K562 (cell line): ENCODE measurements around the gene SCAPER. TPM values are rescaled to one million over a fixed set of nuclear protein-coding genes. Genes with fewer than 3 reads are reported as not detected.

Source experiments
- ATAC-seq: fragments of 200-7000 bp; cut with Tn5 transposase; 3 replicates; pipeline ENCODE4 v1.9.1; 2020; ENCODE audit warnings: moderate library complexity
- BruUV-seq: library from RNA; stranded (reverse); fragments of 400-500 nt; replicated peaks from 2 replicates; lab custom pipeline; 2021; lab: Mats Ljungman, UMichigan
- CTCF ChIA-PET: fragments of 300-600 bp; formaldehyde crosslinking; extraction: SDS; loops from one replicate; lab custom pipeline; 2021; ENCODE audit warnings: low intra/inter-chr PET ratio; lab: Yijun Ruan, JAX
- POLR2A ChIA-PET: fragments of 300-600, 350-650 bp; sonication (Branson Sonifier 250); formaldehyde crosslinking; extraction: SDS; loops from one replicate; lab custom pipeline; 2021; ENCODE audit warnings: antibody characterized with exemption, inconsistent platforms; lab: Yijun Ruan, JAX
- DNase-seq, 4 experiments: peaks; one replicate each; pipeline versions ENCODE4 v3.0.0 to v3.0.0-alpha.2; 2011 to 2018; ENCODE audit warnings: low spot score in 3 of 4, mixed read lengths in 3 of 4; ENCODE audit errors: extremely low read depth in 1 of 4
- FAIRE-seq: peaks from 2 replicates; lab custom pipeline; 2011; peaks lifted over from hg19 to GRCh38; lab: Jason Lieb, UNC
- H2AFZ ChIP-seq: 2 replicates; pipeline ENCODE4 v1.6.0; 2011; ENCODE audit warnings: low read depth, low read length, control low read depth, inconsistent platforms
- H3K27ac ChIP-seq: fragments of 200-600 bp; 3 replicates; pipeline ENCODE4 v1.8.0; 2011; ENCODE audit warnings: low read depth, mild to moderate bottlenecking, control low read depth, inconsistent platforms, low read length, moderate library complexity, mixed read lengths; ENCODE audit errors: extremely low read depth
- H3K27me3 ChIP-seq, 2 experiments: fragments of 300-600 bp in 1 of 2; 2 replicates in 1 of 2; 3 replicates in 1 of 2; pipeline versions ENCODE4 v1.6.0 to v1.8.0; 2011; ENCODE audit warnings: inconsistent platforms in 2 of 2, low read length in 2 of 2, mild to moderate bottlenecking in 1 of 2, mixed read lengths in 1 of 2, moderate library complexity in 1 of 2; ENCODE audit not compliant: control insufficient read depth in 2 of 2, insufficient read depth in 2 of 2
- H3K36me3 ChIP-seq: fragments of 300-600 bp; 3 replicates; pipeline ENCODE4 v1.8.0; 2011; ENCODE audit warnings: mild to moderate bottlenecking, low read length, inconsistent platforms; ENCODE audit not compliant: control insufficient read depth, insufficient read depth
- H3K4me1 ChIP-seq, 2 experiments: fragments of 200-600 bp in 1 of 2; replicated peaks in 1 of 2; 2 replicates in 1 of 2; 3 replicates in 1 of 2; pipeline versions ENCODE4 v1.5.1 to v1.8.0; 2011; ENCODE audit warnings: inconsistent platforms in 2 of 2, low read length in 2 of 2, mild to moderate bottlenecking in 1 of 2, mixed read lengths in 1 of 2, moderate library complexity in 1 of 2; ENCODE audit not compliant: control insufficient read depth in 2 of 2, insufficient read depth in 2 of 2
- H3K4me2 ChIP-seq: 2 replicates; pipeline ENCODE4 v1.6.1; 2011; ENCODE audit warnings: low read length, control low read depth, inconsistent platforms, mixed read lengths; ENCODE audit not compliant: insufficient read depth
- H3K4me3 ChIP-seq: fragments of 200-600 bp; sonication (generic), shearing (Covaris generic); 2 replicates; pipeline ENCODE4 v1.5.1; 2016; ENCODE audit warnings: control low read depth, inconsistent platforms
- H3K79me2 ChIP-seq: fragments of 200-600 bp; 3 replicates; pipeline ENCODE4 v1.8.0; 2011; ENCODE audit warnings: low read length, inconsistent platforms; ENCODE audit not compliant: control insufficient read depth, insufficient read depth
- H3K9ac ChIP-seq, 2 experiments: 2 replicates each; pipeline versions ENCODE4 v1.6.0 to v1.6.1; 2011; ENCODE audit warnings: low read depth in 2 of 2, low read length in 2 of 2, control low read depth in 1 of 2, inconsistent platforms in 1 of 2, mild to moderate bottlenecking in 1 of 2, mixed read lengths in 1 of 2; ENCODE audit not compliant: insufficient read depth in 1 of 2
- H3K9me1 ChIP-seq: one replicate; pipeline ENCODE4 v1.6.0; 2011; ENCODE audit warnings: inconsistent platforms, mild to moderate bottlenecking, low read length, moderate library complexity; ENCODE audit not compliant: control insufficient read depth, insufficient read depth
- H3K9me3 ChIP-seq: replicated peaks from 2 replicates; pipeline ENCODE4 v1.5.1; 2011; ENCODE audit warnings: low read depth, low read length, inconsistent platforms; ENCODE audit not compliant: control insufficient read depth, insufficient read depth
- H4K20me1 ChIP-seq: replicated peaks from 2 replicates; pipeline ENCODE4 v1.6.1; 2011; ENCODE audit warnings: low read length, inconsistent platforms, mixed read lengths; ENCODE audit not compliant: control insufficient read depth, insufficient read depth
- BCOR ChIP-seq: fragments of 450-650 bp; IDR thresholded peaks from 2 replicates; pipeline ENCODE4 v1.6.1; 2016
- HNRNPUL1 ChIP-seq: fragments of 200-400 bp; formaldehyde crosslinking; IDR thresholded peaks from 2 replicates; pipeline ENCODE4 v1.6.1; 2017; ENCODE audit warnings: low read length
- ILF3 ChIP-seq: fragments of 450-650 bp; IDR thresholded peaks from 2 replicates; pipeline ENCODE4 v1.6.1; 2018; ENCODE audit warnings: antibody characterized with exemption, mild to moderate bottlenecking, moderate library complexity, borderline replicate concordance
- JUN ChIP-seq, 2 experiments: sonication (generic) in 1 of 2; formaldehyde crosslinking in 1 of 2; IDR thresholded peaks; 2 replicates each; pipeline versions ENCODE4 v1.6.1 to v1.8.0; 2012 to 2022; ENCODE audit warnings: borderline replicate concordance in 2 of 2, mild to moderate bottlenecking in 2 of 2, improper control_type of control experiment in 1 of 2, low read depth in 1 of 2, low read length in 1 of 2, missing genetic modification reagents in 1 of 2
- MAFF ChIP-seq: IDR thresholded peaks from 2 replicates; pipeline ENCODE4 v1.6.1; 2012; ENCODE audit warnings: low read length, improper control_type of control experiment
- NFIC ChIP-seq: fragments of 450-650 bp; IDR thresholded peaks from 2 replicates; pipeline ENCODE4 v1.6.1; 2017; ENCODE audit warnings: mild to moderate bottlenecking, inconsistent platforms
- NFRKB ChIP-seq: fragments of 450-650 bp; IDR thresholded peaks from 2 replicates; pipeline ENCODE4 v1.6.1; 2016; ENCODE audit warnings: low read depth
- RBBP5 ChIP-seq: fragments of 200-600 bp; sonication (generic); IDR thresholded peaks from 2 replicates; pipeline ENCODE4 v1.6.1; 2012; ENCODE audit warnings: borderline replicate concordance, mild to moderate bottlenecking, low read length, control low read depth, inconsistent platforms; ENCODE audit not compliant: insufficient read depth, poor library complexity, severe bottlenecking
- RNF219 ChIP-seq: fragments of 250-450 bp; sonication (Bioruptor Pico); IDR thresholded peaks from 2 replicates; pipeline ENCODE4 v1.5.0; 2022; ENCODE audit warnings: mild to moderate bottlenecking
- ZFP36 ChIP-seq: fragments of 150-350 bp; IDR thresholded peaks from 2 replicates; pipeline ENCODE4 v1.6.1; 2018; ENCODE audit warnings: low read length, low read depth; ENCODE audit not compliant: partially characterized antibody
- WGBS: fragments of 100-300 bp; shearing (Covaris generic); methylation state at CpG from one replicate; pipeline ENCODE4 v1.1.6; 2016; ENCODE audit warnings: low coverage, mixed read lengths; ENCODE audit not compliant: insufficient coverage; ENCODE audit errors: missing lambda C conversion rate; 5-methylcytosine and 5-hydroxymethylcytosine counted together
- in situ Hi-C: fragments of 300-500 bp; cut with MboI; formaldehyde crosslinking; loops from 4 replicates; pipeline ENCODE4 v1.15.0; 2018; ENCODE audit warnings: inconsistent platforms, mixed read lengths
- intact Hi-C: fragments of 100-400 bp; cut with micrococcal nuclease; formaldehyde crosslinking; loops from 2 replicates; pipeline ENCODE4 v1.14.2; 2022
- polyA plus RNA-seq, 8 experiments: library from polyadenylated mRNA; depleted of rRNA in 4 of 8; stranded (reverse) in 5 of 8; unstranded in 3 of 8; fragments of >200 nt; fragmentation: Nextera tagmentation in 2 of 8; fragmentation: Illumina TruSeq in 1 of 8; extraction: Ambion mirVana in 2 of 8; extraction: Trizol in 1 of 8; gene quantifications; 2 replicates each; pipeline versions ENCODE4 v1.2.1 to v1.2.3, GENCODE V29; 2011 to 2014; ENCODE audit warnings: inconsistent platforms in 1 of 8, missing spikeins in 1 of 8
- total RNA-seq, 7 experiments: library from RNA; depleted of rRNA in 6 of 7; stranded (reverse); fragments of >200 nt in 6 of 7; fragmentation: Illumina TruSeq in 2 of 7; extraction: Trizol in 2 of 7; gene quantifications; 2 replicates each; pipeline versions ENCODE4 v1.2.1 to v1.2.3, GENCODE V29; 2011 to 2021; ENCODE audit warnings: low replicate concordance in 1 of 7

The SCAPER gene
- total and polyA plus RNA-seq, 9 of the 15 experiments (the other 6 are each of a cell fraction or from before 2014, with no cell fraction given), result 1.3 to 5.7 (median 3.2) TPM

GRCh38 chr15:76809412-76810103 is 95.6 kb downstream of the SCAPER start (continued):
- TF ChIP-seq RBBP5, result no peak
- TF ChIP-seq MAFF, result no peak

- no TSS peak for BruUV-seq
- in situ Hi-C loops, result no loop called here
- CTCF ChIA-PET, result no interaction called here
- H3K4me1 ChIP-seq, result peaks cover 0 to 4% of the 10 kb centered on the region in 2 experiments; a peak in 2 of 5 replicates
- 15% methylated on average over 1 of the region's 1 CpG for WGBS
- no peaks in the 10 kb centered on the region for H3K36me3 ChIP-seq
- H3K9me1 ChIP-seq, result no peaks in the 10 kb centered on the region
- no peak overlapping the region for H3K4me3 ChIP-seq
- no peaks in the 10 kb centered on the region for H3K9me3 ChIP-seq
- H2AFZ ChIP-seq, result no peak overlapping the region
- FAIRE-seq (no peak), ATAC-seq (no peak), DNase-seq (no peak)
- H3K4me2 ChIP-seq, result no peak overlapping the region
- intact Hi-C loops, result no loop called here
- no peak overlapping the region for H3K9ac ChIP-seq
- H3K27ac ChIP-seq, result no peak overlapping the region
- POLR2A ChIA-PET, result no interaction called here
- H4K20me1 ChIP-seq, result no peaks in the 10 kb centered on the region
- no peaks in the 10 kb centered on the region for H3K79me2 ChIP-seq
- 0 out of 5 replicates have a peak, but pooled peaks cover 0 to 2% of the 10 kb centered on the region in 2 experiments for H3K27me3 ChIP-seq
- TF ChIP-seq ZFP36 (peak; percentile 57), RNF219 (no peak), ILF3 (no peak), BCOR (no peak), JUN (IDR thresholded peaks at IDR 0.05; ENCODE audit: borderline replicate concordance, low read depth, low read length) (no peak), JUN (CRISPR knock-in tag; IDR thresholded peaks at IDR 0.05; ENCODE audit: borderline replicate concordance) (no peak), NFRKB (no peak), HNRNPUL1 (no peak), NFIC (peak; percentile 9; the same call in 1 of the 2 replicates)
Observed at GRCh38 chr15:76803049-76803571, 102.0 kb downstream of the SCAPER start.
